IMR-90 (cell line): ENCODE data around the gene MEGF10. TPM values are rescaled to one million over a fixed set of nuclear protein-coding genes. Genes with fewer than 3 reads are reported as not detected.

Experiments
- ATAC-seq: fragments of 200-7000 bp; cut with Tn5 transposase; 2 replicates; pipeline ENCODE4 v1.9.1; 2020; ENCODE audit warnings: low read depth, mild to moderate bottlenecking, moderate library complexity
- BruUV-seq: library from RNA; stranded (reverse); fragments of 400-500 nt; replicated peaks from 2 replicates; lab custom pipeline; 2021; lab: Mats Ljungman, UMichigan
- CTCF ChIA-PET: fragments of 300-600 bp; formaldehyde crosslinking; extraction: SDS; loops from one replicate; lab custom pipeline; 2021; ENCODE audit warnings: antibody characterized with exemption; lab: Yijun Ruan, JAX
- POLR2A ChIA-PET: fragments of 300-600 bp; sonication (Branson Sonifier 250); formaldehyde crosslinking; loops from one replicate; lab custom pipeline; 2022; ENCODE audit warnings: antibody characterized with exemption; ENCODE audit not compliant: unreplicated experiment; lab: Charles Lee
- DNase-seq: peaks from one replicate; pipeline ENCODE4 v3.0.0; 2013
- H2AFZ ChIP-seq: replicated peaks from 2 replicates; pipeline ENCODE3; 2013; ENCODE audit warnings: low read length, mild to moderate bottlenecking; ENCODE audit not compliant: poor library complexity
- H2AK5ac ChIP-seq: 2 replicates; pipeline ENCODE4 v1.6.1; 2013; ENCODE audit warnings: low read depth, low read length, inconsistent platforms
- H2AK9ac ChIP-seq: replicated peaks from 2 replicates; pipeline ENCODE3; 2013; ENCODE audit warnings: mild to moderate bottlenecking, low read depth, low read length, moderate library complexity; ENCODE audit not compliant: poor library complexity
- H2BK120ac ChIP-seq: 2 replicates; pipeline ENCODE4 v1.6.1; 2013; ENCODE audit warnings: low read depth, low read length, inconsistent platforms
- H2BK15ac ChIP-seq: 3 replicates; pipeline ENCODE4 v1.6.1; 2013; ENCODE audit warnings: low read depth, low read length, inconsistent platforms
- H2BK20ac ChIP-seq: 2 replicates; pipeline ENCODE4 v1.6.1; 2013; ENCODE audit warnings: low read depth, mild to moderate bottlenecking, inconsistent platforms, low read length, moderate library complexity
- H2BK5ac ChIP-seq: 2 replicates; pipeline ENCODE4 v1.6.1; 2013; ENCODE audit warnings: mild to moderate bottlenecking, low read depth, low read length, inconsistent platforms; ENCODE audit not compliant: poor library complexity, severe bottlenecking
- H3K14ac ChIP-seq: replicated peaks from 2 replicates; pipeline ENCODE4 v1.6.1; 2013; ENCODE audit warnings: low read depth, low read length, inconsistent platforms
- H3K18ac ChIP-seq: 2 replicates; pipeline ENCODE4 v1.6.1; 2013; ENCODE audit warnings: low read depth, low read length, control low read depth
- H3K23ac ChIP-seq: 2 replicates; pipeline ENCODE4 v1.6.1; 2013; ENCODE audit warnings: low read depth, low read length, inconsistent platforms
- H3K27ac ChIP-seq: 2 replicates; pipeline ENCODE4 v1.5.1; 2013; ENCODE audit warnings: mild to moderate bottlenecking, control low read depth, low read length; ENCODE audit not compliant: insufficient read depth
- H3K27me3 ChIP-seq: 2 replicates; pipeline ENCODE4 v1.6.1; 2013; ENCODE audit warnings: low read length; ENCODE audit not compliant: control insufficient read depth, insufficient read depth
- H3K36me3 ChIP-seq: 2 replicates; pipeline ENCODE4 v1.6.1; 2013; ENCODE audit warnings: low read length, mixed read lengths; ENCODE audit not compliant: control insufficient read depth, insufficient read depth
- H3K4ac ChIP-seq: 2 replicates; pipeline ENCODE4 v1.6.1; 2013; ENCODE audit warnings: low read depth, low read length, inconsistent platforms
- H3K4me1 ChIP-seq: 2 replicates; pipeline ENCODE4 v1.6.1; 2013; ENCODE audit warnings: low read length, mixed read lengths; ENCODE audit not compliant: control insufficient read depth, insufficient read depth
- H3K4me2 ChIP-seq: 2 replicates; pipeline ENCODE4 v1.6.1; 2013; ENCODE audit warnings: low read depth, mild to moderate bottlenecking, control low read depth, low read length, moderate library complexity
- H3K4me3 ChIP-seq: 2 replicates; pipeline ENCODE4 v1.5.1; 2013; ENCODE audit warnings: low read depth, mild to moderate bottlenecking, control low read depth, low read length, moderate library complexity; ENCODE audit not compliant: insufficient read depth
- H3K56ac ChIP-seq: 2 replicates; pipeline ENCODE4 v1.6.1; 2013; ENCODE audit warnings: low read length, inconsistent platforms; ENCODE audit not compliant: insufficient read depth; ENCODE audit errors: extremely low read depth
- H3K79me1 ChIP-seq, 2 experiments: 2 replicates each; pipeline ENCODE4 v1.6.1; 2013; ENCODE audit warnings: low read length in 2 of 2, inconsistent platforms in 1 of 2, low read depth in 1 of 2
- H3K9ac ChIP-seq: 2 replicates; pipeline ENCODE4 v1.6.1; 2013; ENCODE audit warnings: low read depth, low read length, control low read depth
- H3K9me1 ChIP-seq: 2 replicates; pipeline ENCODE4 v1.6.1; 2013; ENCODE audit warnings: low read length, inconsistent platforms; ENCODE audit not compliant: insufficient read depth
- H3K9me3 ChIP-seq: 2 replicates; pipeline ENCODE4 v1.6.1; 2013; ENCODE audit warnings: low read length; ENCODE audit not compliant: control insufficient read depth, insufficient read depth
- H4K20me1 ChIP-seq: 2 replicates; pipeline ENCODE4 v1.6.1; 2013; ENCODE audit warnings: low read length, inconsistent platforms; ENCODE audit not compliant: insufficient read depth
- H4K5ac ChIP-seq: 2 replicates; pipeline ENCODE4 v1.6.1; 2013; ENCODE audit warnings: mild to moderate bottlenecking, low read depth, low read length, control low read depth
- H4K8ac ChIP-seq, 2 experiments: 2 replicates each; pipeline ENCODE4 v1.6.1; 2013; ENCODE audit warnings: low read depth in 2 of 2, low read length in 2 of 2, control low read depth in 1 of 2, inconsistent platforms in 1 of 2
- H4K91ac ChIP-seq: 2 replicates; pipeline ENCODE4 v1.6.1; 2013; ENCODE audit warnings: low read depth, low read length, inconsistent platforms; ENCODE audit not compliant: insufficient read depth
- BHLHE40 ChIP-seq: fragments of 150-350 bp; IDR thresholded peaks from 2 replicates; pipeline ENCODE4 v1.6.1; 2016; ENCODE audit warnings: mild to moderate bottlenecking, low read depth, low read length
- CEBPB ChIP-seq: IDR thresholded peaks from 2 replicates; pipeline ENCODE4 v1.6.1; 2012; ENCODE audit warnings: low read depth, low read length, improper control_type of control experiment
- CHD1 ChIP-seq: IDR thresholded peaks from 2 replicates; pipeline ENCODE4 v1.6.1; 2012; ENCODE audit warnings: low read depth, low read length, improper control_type of control experiment
- CTCF ChIP-seq: conservative IDR thresholded peaks from 2 replicates; pipeline ENCODE4 v1.5.1; 2012; ENCODE audit warnings: mild to moderate bottlenecking, low read depth, low read length, improper control_type of control experiment
- MAZ ChIP-seq: IDR thresholded peaks from 2 replicates; pipeline ENCODE4 v1.6.1; 2012; ENCODE audit warnings: low read depth, mild to moderate bottlenecking, low read length, improper control_type of control experiment, moderate library complexity, borderline replicate concordance
- MXI1 ChIP-seq: IDR thresholded peaks from 2 replicates; pipeline ENCODE4 v1.6.1; 2012; ENCODE audit warnings: low read depth, mild to moderate bottlenecking, low read length, moderate library complexity, borderline replicate concordance
- NFE2L2 ChIP-seq: fragments of 150-350 bp; IDR thresholded peaks from 2 replicates; pipeline ENCODE4 v1.6.1; 2016; ENCODE audit warnings: low read depth, mild to moderate bottlenecking, low read length
- POLR2A ChIP-seq: IDR thresholded peaks from 2 replicates; pipeline ENCODE4 v1.6.1; 2012; ENCODE audit warnings: mild to moderate bottlenecking, low read depth, low read length
- RAD21 ChIP-seq: IDR thresholded peaks from 2 replicates; pipeline ENCODE4 v1.6.1; 2012; ENCODE audit warnings: low read length, improper control_type of control experiment
- RCOR1 ChIP-seq: IDR thresholded peaks from 2 replicates; pipeline ENCODE4 v1.6.1; 2012; ENCODE audit warnings: mild to moderate bottlenecking, low read length, improper control_type of control experiment; ENCODE audit not compliant: insufficient replicate concordance
- RFX5 ChIP-seq: IDR thresholded peaks from 2 replicates; pipeline ENCODE4 v1.8.0; 2012; ENCODE audit warnings: low read depth, mild to moderate bottlenecking, low read length, moderate library complexity
- SMC3 ChIP-seq: fragments of 150-350 bp; IDR thresholded peaks from 2 replicates; pipeline ENCODE4 v1.6.1; 2016; ENCODE audit warnings: low read depth, mild to moderate bottlenecking, antibody characterized with exemption, low read length, moderate library complexity
- dilution Hi-C: fragments of 300-500 bp; cut with HindIII; formaldehyde crosslinking; loops from one replicate; pipeline ENCODE4 v1.14.3; 2018; ENCODE audit warnings: low sequenced_read_pairs; ENCODE audit not compliant: unreplicated experiment
- in situ Hi-C: fragments of 300-500 bp; cut with MboI; formaldehyde crosslinking; loops from 3 replicates; pipeline ENCODE4 v1.14.3; 2019; ENCODE audit warnings: low sequenced_read_pairs, inconsistent platforms, mixed read lengths
- intact Hi-C: fragments of 100-400 bp; cut with micrococcal nuclease; formaldehyde crosslinking; loops from 2 replicates; pipeline ENCODE4 v1.10.0; 2022
- polyA plus RNA-seq, 3 experiments: library from polyadenylated mRNA; depleted of rRNA; stranded (reverse); fragments of >200 nt; gene quantifications; 2 replicates each; pipeline ENCODE4 v1.2.3, GENCODE V29; 2012; ENCODE audit warnings: low replicate concordance in 1 of 3
- total RNA-seq: library from RNA; depleted of rRNA; stranded (reverse); fragments of >200 nt; gene quantifications from 2 replicates; pipeline ENCODE4 v1.2.3, GENCODE V29; 2012
- TF ChIP-seq, protein P1 (sequence below): fragments of 150-350 bp; IDR thresholded peaks from 2 replicates; pipeline ENCODE4 v1.6.1; 2017; ENCODE audit warnings: mild to moderate bottlenecking, antibody characterized with exemption, low read length, low read depth
- TF ChIP-seq, protein P2 (sequence below): fragments of 150-350 bp; IDR thresholded peaks from 2 replicates; pipeline ENCODE4 v1.6.1; 2016; ENCODE audit warnings: low read depth, mild to moderate bottlenecking, low read length, moderate library complexity, borderline replicate concordance

The MEGF10 gene
- total and polyA plus RNA-seq, 2 of the 4 experiments (the other 2 are of a cell fraction): not detected

- no peak overlapping the region for H3K56ac ChIP-seq
- dilution Hi-C loops (no loop called here), in situ Hi-C loops (loop anchor here (10.0 kb wide), 1 partner anchor 191 kb away; no protein-coding TSS in a partner anchor), intact Hi-C loops (loop anchor here (5.0 kb wide), 1 partner anchor 456 kb away; no protein-coding TSS in a partner anchor)
- no peak overlapping the region for H4K91ac ChIP-seq
- no peaks in the 10 kb centered on the region for H4K20me1 ChIP-seq
- H3K79me1 ChIP-seq: no peaks in the 10 kb centered on the region
- ChIA-PET CTCF (interaction anchor here (1.3 kb wide), 1 partner anchor 200 kb away, joined by 5 read pairs; no protein-coding TSS in a partner anchor), POLR2A (no interaction called here)
- no peak overlapping the region for H2BK5ac ChIP-seq
- no peak overlapping the region for H3K14ac ChIP-seq
- H3K9me1 ChIP-seq: no peaks in the 10 kb centered on the region
- no peak overlapping the region for H3K18ac ChIP-seq
- H3K27me3 ChIP-seq: peaks cover 34% of the 10 kb centered on the region
- H2BK15ac ChIP-seq: no peak overlapping the region
- BruUV-seq: no TSS peak
- TF ChIP-seq, protein P1, sequence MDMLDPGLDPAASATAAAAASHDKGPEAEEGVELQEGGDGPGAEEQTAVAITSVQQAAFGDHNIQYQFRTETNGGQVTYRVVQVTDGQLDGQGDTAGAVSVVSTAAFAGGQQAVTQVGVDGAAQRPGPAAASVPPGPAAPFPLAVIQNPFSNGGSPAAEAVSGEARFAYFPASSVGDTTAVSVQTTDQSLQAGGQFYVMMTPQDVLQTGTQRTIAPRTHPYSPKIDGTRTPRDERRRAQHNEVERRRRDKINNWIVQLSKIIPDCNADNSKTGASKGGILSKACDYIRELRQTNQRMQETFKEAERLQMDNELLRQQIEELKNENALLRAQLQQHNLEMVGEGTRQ: no peak
- TF ChIP-seq BHLHE40 (no peak), CHD1 (no peak), MAZ (no peak), CEBPB (no peak), NFE2L2 (no peak), RAD21 (no peak), RCOR1 (no peak), SMC3 (no peak), POLR2A (no peak), MXI1 (no peak), RFX5 (no peak), CTCF (no peak)
- TF ChIP-seq, protein P2, sequence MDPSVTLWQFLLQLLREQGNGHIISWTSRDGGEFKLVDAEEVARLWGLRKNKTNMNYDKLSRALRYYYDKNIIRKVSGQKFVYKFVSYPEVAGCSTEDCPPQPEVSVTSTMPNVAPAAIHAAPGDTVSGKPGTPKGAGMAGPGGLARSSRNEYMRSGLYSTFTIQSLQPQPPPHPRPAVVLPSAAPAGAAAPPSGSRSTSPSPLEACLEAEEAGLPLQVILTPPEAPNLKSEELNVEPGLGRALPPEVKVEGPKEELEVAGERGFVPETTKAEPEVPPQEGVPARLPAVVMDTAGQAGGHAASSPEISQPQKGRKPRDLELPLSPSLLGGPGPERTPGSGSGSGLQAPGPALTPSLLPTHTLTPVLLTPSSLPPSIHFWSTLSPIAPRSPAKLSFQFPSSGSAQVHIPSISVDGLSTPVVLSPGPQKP: no peak
- no peak overlapping the region for H2BK20ac ChIP-seq
- H3K36me3 ChIP-seq: no peaks in the 10 kb centered on the region
- H3K4me3 ChIP-seq: no peak overlapping the region
- H3K23ac ChIP-seq: no peak overlapping the region
- no peak overlapping the region for H2AFZ ChIP-seq
- no peaks in the 10 kb centered on the region for H3K9me3 ChIP-seq
- no peak for ATAC-seq
- no peak overlapping the region for H3K9ac ChIP-seq
- no peak overlapping the region for H3K4ac ChIP-seq
- no peak for DNase-seq
- H3K27ac ChIP-seq: no peak overlapping the region
- H4K8ac ChIP-seq: no peak overlapping the region
- no peak overlapping the region for H2AK9ac ChIP-seq
- H3K4me1 ChIP-seq: no peaks in the 10 kb centered on the region
- no peak overlapping the region for H4K5ac ChIP-seq
- H2BK120ac ChIP-seq: no peak overlapping the region
- H3K4me2 ChIP-seq: no peak overlapping the region
- H2AK5ac ChIP-seq: no peak overlapping the region
Measured at GRCh38 chr5:127293373-127293772, 2.8 kb downstream of the MEGF10 start.
